ENCODE data around the gene NVL. TPM values are rescaled to one million over a fixed set of nuclear protein-coding genes. Genes with fewer than 3 reads are reported as not detected.

The NVL gene
- total RNA-seq, 1 experiment from 2014 or later, result 31.8 TPM

DNA sequence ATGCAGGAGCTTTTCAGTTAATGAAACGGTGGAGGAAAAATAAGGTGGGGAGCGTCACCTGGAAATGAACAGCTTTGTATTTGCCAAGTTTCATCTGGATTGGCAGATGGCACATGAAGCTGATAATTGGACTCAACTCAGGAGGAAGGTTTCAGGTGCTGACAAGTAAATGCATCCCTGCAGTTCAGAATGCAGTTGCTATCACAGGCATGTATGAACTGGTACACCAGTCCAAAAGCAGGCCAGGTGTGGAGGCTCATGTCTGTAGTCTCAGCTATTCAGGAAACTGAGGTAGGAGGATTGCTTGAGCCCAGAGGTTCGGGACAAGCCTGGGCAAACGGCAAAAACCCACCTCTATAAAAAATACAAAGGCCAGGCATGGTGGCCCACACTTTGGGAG, 131.4 kb downstream of the NVL start:
- DNase-seq (ENCODE audit: low read depth), result no peak

DNA sequence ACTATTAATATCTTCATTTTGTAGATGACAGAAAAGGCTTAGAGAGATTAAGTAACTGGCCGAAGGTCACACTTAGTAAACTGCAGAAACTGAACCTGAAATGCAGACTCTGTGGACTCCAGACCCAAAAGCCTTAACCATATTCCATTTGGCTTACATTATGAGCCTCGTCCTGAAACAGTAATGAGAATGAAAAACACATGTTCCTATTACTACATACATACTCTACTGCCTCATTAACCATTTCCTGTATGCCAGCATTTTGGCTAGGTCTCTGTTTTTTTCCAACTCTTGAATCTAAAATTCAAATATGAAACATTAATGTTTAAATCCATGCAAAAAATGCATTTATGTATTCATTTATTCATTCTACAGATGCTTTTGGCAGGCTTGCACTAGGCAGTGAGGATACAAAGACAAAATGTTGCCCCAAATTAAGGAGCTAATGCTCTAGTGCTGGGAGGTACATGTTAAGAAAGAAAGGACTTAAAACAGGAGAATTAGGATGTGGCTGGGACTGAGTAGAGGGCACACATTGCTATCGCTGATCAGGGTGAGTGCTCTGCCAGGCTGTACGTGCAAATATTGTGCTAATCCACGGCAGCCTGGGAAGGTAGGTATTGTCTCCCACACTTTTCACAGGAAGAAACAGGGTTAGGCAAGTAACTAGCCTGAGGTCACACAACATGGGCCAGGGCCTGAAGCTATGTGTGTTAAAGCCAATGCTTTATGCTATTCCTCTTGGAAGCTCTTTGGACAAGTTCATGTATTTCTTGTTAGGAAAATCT, 133.0 kb downstream of the NVL start:
- DNase-seq (ENCODE audit: low read depth), result no peak

DNA sequence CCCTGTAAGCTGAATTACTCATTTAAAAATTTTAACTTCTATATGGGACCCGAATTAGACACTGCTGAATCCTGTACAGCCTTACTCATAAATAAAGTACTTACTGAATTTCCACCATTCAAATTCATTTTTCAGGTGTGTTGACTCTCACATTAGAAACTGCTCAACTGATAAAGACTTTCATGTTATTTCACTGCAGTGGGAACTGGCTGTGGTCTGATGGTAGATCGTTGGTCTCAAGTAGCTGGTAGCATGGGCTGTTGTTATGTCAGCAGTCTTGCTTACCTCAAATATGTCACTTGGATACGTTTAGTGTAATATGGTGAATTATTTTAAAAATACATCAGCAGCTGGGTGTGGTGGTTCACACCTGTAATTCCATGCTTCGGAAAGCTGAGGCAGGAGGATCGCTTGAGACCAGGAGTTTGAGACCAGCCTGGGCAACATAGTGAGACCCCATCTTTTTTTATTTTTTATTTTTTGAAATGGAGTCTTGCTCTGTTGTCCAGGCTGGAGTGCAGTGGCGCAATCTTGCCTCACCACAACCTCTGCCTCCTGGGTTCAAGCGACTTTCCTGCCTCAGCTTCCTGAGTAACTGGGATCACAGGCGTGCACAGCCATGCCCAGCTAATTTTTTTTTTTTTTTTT, 136.5 kb downstream of the NVL start:
- DNase-seq (ENCODE audit: low read depth), result no peak

DNA sequence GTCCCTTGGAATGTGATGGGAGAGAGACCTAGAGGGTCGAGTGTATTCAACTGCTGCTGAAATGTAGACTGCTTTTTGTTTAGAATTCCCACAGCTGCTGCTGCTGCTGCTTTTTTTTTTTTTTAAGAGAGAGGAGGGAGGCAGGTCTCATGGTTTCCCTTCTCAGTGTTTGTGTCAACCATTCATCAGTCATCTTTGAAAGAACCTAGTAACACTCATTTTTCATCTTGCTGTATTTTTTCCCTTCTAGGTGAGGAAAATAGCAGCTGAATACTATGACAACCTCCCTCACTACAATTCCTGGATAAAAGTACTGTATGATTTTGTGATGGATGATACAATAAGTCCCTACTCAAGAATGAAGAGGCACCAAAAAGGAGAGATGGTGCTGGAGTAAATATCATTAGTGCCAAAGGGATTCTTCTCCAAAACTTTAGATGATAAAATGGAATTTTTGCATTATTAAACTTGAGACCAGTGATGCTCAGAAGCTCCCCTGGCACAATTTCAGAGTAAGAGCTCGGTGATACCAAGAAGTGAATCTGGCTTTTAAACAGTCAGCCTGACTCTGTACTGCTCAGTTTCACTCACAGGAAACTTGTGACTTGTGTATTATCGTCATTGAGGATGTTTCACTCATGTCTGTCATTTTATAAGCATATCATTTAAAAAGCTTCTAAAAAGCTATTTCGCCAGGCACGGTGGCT, 137.7 kb downstream of the NVL start:
- no peak for DNase-seq (ENCODE audit: low read depth)

DNA sequence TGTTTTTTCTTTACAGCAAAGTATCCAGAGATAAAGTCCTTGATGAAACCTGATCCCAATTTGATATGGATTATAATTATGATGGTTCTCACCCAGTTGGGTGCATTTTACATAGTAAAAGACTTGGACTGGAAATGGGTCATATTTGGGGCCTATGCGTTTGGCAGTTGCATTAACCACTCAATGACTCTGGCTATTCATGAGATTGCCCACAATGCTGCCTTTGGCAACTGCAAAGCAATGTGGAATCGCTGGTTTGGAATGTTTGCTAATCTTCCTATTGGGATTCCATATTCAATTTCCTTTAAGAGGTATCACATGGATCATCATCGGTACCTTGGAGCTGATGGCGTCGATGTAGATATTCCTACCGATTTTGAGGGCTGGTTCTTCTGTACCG, 140.4 kb downstream of the NVL start:
- DNase-seq (ENCODE audit: low read depth), result no peak

DNA sequence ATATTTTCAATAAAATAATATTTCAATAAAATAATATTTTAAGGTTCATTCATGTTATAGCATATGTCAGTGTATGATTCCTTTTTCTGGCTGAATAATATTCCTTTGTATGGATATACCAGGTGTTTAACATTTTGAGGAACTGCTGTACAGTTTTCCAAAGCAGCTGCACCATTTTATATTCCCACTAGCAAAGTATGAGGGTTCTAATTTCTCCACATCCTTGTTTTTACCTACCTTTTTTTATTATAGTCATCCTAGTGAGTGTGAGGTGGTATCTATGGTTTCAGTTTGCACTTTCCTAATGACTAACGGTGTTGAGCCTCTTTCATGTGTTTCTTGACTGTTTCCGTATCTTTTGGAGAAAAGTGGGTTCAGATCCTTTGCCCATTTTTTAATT, 141.7 kb downstream of the NVL start:
- no peak for DNase-seq (ENCODE audit: low read depth)

DNA sequence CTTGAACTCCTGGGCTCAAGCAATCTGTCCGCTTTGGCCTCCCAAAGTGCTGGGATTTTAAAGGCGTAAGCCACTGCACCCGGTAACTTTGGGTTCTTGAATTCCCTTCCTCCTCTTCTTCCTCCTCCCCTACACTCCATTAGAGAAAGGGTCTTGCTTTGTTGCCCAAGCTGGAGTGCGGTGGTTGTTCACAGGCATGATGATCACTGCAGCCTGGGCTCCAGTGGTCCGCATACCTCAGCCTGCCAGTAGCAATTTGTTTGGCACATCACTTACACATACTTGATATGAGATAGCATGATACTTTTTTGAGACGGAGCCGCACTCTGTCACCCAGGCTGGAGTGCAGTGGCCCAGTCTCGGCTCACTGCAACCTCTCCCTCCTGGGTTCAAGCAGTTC, 144.8 kb downstream of the NVL start:
- DNase-seq (ENCODE audit: low read depth), result no peak

DNA sequence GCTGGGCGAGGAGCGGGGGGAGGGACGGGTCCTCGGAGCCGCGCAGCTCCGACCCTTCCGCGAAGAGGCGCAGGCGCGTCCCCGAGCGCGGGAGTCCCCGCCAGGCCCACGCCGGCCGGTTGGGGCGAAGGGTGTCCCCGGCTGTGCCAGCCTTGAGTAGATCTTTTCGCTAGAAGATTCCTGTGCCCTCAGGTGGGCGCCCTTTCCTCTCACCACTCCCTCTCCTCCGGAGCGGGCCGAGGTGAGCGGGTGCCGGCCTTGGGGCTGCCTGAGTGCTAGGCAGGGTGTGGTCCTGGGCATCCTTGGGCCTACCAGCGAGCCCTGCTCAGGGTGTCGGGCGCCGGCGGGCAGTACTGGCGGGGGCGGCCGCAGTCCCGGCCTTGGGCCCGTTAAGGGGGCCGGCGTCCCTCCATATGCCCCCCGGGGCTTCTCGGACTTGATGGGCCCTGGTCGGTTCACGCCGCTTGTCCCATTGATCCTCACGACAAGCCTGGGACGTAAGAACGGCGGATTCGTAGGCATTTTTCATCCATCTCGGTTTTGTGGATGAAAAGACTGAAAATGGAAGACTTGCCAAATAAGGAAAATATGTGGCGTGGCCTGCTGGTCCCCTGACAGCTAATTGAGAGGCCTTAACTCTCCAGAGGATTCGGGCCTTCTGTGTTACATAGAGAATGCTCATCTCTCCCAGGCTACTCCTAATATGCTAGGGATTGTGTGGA, 146.2 kb downstream of the NVL start:
- DNase-seq (ENCODE audit: low read depth), result peak; percentile 74

DNA sequence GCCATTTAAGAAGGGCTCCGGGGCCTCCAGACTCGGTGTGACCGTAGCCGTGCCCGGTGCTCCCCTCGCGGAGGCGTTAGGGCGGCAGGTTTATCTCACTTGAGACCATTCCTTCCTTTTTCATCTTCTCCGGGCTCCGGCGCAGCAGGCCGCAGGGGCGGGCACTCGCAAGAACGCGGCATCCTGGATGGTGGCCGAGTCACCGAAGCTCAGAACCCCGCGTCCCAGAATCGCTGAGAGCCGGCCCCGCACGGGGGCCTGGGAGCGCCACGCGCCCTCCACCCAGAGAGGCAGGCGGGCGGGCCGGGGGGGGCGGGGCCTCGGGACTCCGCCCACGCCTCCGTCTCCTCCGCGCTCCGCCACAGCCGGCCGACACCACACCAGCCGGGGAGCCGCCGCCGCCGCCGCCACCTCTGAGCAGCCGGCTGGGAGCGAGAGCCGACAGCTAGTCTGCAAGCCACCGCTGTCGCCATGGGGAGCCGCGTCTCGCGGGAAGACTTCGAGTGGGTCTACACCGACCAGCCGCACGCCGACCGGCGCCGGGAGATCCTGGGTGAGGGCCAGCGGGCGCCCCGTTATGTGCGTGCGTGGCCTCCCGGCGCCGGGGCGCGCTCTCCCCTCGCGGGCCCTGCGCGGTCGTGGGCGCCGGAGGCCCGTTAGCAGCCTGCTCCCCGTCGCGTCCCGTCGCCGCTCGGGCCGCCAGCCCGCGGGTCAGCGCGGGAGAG, 146.9 kb downstream of the NVL start, which contains the start of gene DEGS1:
Gene DEGS1 (plus strand): TSS at position 375 of the 725 bp plus-strand sequence. CDS start 97 bp downstream, at position 472.
- DNase-seq (ENCODE audit: low read depth), result peak; percentile 91

DNA sequence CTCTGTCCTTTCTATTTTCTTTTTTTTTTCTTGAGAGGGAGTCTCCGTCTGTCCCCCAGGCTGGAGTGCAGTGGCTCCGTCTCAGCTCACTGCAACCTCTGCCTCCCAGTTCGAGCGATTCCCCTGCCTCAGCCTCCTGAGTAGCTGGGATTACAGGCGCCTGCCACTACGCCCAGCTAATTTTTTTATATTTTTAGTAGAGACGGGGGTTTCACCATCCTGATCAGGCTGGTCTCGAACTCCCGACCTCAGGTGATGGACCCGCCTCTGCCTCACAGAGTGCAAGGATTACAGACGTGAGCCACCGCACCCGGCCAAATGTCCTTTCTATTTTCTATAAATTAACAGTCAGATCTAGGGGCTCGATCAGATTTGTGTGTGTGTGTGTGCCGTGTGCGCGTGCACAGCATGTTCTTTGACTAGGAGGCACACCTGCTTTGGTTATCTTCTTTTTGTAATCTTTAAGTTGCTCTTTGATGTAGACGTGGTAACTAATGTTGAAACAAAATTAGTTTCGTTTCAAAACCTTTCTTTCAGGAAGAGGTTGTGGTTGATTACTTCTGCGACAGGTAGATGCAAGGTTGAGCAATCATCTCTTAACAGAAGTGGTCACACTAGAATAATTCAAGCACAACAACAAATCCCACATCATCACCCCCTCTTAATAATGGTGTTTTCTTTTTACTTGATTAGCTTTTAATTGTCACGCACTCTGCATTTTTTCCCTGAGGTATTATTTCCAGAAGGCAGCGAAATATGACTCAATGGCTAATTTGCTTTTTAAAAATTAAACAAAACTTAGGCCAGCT, 147.7 kb downstream of the NVL start:
- no peak for DNase-seq (ENCODE audit: low read depth)

DNA sequence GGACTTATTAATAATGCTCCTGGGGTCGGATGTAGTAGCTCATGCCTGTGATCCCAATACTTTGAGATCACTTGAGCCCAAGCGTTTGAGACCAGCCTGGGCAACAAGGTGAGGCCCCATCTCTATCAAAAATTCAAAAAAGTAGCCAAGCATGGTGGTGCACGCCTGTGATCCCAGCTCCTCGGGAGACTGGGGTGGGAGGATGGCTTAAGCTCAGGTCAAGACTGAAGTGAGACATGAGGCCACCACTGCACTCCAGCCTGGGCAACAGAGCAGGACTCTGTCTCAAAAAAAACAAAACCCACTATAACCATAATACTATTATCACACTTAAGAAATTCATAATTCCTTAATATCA, 148.5 kb downstream of the NVL start:
- no peak for DNase-seq (ENCODE audit: low read depth)

DNA sequence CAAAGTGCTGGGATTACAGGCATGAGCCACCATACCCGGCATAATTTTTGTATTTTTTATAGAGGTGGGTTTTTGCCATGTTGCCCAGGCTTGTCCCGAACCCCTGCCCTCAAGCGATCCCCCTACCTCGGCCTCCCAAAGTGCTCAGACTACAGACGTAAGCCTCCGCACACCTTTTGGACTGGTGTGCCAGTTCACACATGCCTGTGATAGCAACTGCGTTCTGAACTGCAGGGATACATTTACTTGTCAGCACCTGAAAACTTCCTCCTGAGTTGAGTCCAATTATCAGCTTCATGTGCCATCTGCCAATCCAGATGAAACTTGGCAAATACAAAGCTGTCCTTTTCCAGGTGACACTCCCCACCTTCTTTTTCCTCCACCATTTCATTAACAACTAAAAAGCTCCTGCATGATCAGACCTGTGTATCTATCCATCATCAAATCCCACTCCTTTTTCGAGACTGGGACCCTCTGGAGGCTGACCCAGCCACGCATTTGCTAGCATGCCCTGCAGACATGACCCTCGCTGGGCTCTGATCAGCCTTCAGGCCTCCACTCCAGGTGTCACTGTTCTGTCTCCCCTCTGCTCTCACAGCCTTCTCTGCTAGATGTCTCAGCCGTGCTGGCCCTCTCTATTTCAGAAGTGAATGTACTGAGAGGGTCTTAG, 149.1 kb downstream of the NVL start:
- DNase-seq (ENCODE audit: low read depth), result no peak

DNA sequence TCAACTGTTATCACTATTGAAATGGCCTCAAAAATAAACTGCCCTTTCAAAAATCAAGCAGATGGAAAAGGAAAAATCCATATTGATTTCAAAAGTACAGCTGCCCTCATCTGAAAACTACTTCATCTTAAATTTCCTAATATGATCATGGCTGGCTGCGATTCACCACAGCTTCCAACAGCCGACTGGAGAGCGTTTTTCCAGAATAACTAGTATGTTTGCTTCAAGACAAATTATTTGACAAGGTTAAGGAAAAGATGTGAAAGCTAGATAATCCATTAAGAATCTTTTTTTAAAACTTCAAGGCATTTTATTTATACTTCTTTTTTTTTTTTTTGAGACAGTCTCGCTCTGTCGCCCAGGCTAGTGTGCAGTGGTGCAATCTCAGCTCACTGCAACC, 151.1 kb downstream of the NVL start:
- no peak for DNase-seq (ENCODE audit: low read depth)

DNA sequence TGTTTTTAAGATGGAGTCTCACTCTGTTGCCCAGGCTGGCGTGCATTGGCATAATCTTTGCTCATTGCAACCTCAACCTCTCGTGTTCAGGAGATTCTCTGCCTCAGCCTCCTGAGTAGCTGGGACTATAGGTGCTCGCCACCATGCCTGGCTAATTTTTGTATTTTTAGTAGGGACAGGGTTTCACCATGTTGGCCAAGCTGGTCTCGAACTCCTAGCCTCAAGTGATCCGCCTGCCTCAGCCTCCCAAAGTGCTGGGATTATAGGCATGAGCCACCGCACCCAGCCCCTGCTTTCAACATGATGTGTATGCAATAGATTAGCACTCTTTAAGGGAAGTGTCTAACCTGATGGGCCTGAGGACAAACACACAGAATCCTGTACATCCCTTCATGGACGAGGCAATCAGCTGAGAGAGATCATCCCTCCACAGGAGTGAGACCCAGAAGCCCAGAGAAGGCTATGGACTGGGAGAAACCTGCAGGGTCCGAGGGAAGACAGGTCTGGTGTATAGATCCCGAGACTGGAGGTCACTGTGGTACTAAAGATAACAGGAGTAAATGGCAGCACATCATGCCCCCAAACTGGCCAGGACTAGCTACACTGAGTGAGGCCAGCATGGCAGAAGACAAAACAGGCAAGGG, 152.5 kb downstream of the NVL start:
- no peak for DNase-seq (ENCODE audit: low read depth)

Other genes starting within 250 kb of the NVL start
- 28.5 and 32.1 TPM in 2 replicates for gene FBXO28, start 216.1 kb downstream of the NVL start, total RNA-seq (2014; rRNA removed; shearing (Covaris generic))
- 60.7 and 61.8 TPM in 2 replicates for gene DEGS1, start 146.9 kb downstream of the NVL start, total RNA-seq (2014; rRNA removed; shearing (Covaris generic))
- 73.3 and 98.9 TPM in 2 replicates for gene CNIH4, start 26.7 kb upstream of the NVL start, total RNA-seq (2014; rRNA removed; shearing (Covaris generic))
- 14.1 and 19.6 TPM in 2 replicates for gene WDR26, start 104.6 kb upstream of the NVL start, total RNA-seq (2014; rRNA removed; shearing (Covaris generic))

Data from Daoy (cell line).